ENCODE results near the gene B4GALT6. TPM values are rescaled to one million over a fixed set of nuclear protein-coding genes. Genes with fewer than 3 reads are reported as not detected.

Gene B4GALT6
- total and polyA plus RNA-seq, 9 of the 15 experiments (the other 6 are each of a cell fraction or from before 2014, with no cell fraction given), result 0.03 to 0.27 (median 0.08) TPM

- TF ChIP-seq TFE3 (CRISPR knock-in tag; IDR thresholded peaks at IDR 0.05), result no peak
- TF ChIP-seq HLTF (IDR thresholded peaks at IDR 0.05), result no peak
- no peak for TF ChIP-seq NELFE (IDR thresholded peaks at IDR 0.05; ENCODE audit: insufficient read depth, insufficient read length)
- no peak for TF ChIP-seq DACH1 (IDR thresholded peaks at IDR 0.05; ENCODE audit: partially characterized antibody)
Measured at GRCh38 chr18:31634331-31634713, 50.1 kb downstream of the B4GALT6 start (continued).

GRCh38 chr18:31633392-31634330, 50.7 kb downstream of the B4GALT6 start:
- no peak overlapping the region for H2AFZ ChIP-seq (ENCODE audit: low read depth, low read length)
- H3K9me1 ChIP-seq (ENCODE audit: control insufficient read depth, insufficient read depth, low read length), result no peaks in the 10 kb centered on the region
- ChIA-PET CTCF (ENCODE audit: low intra/inter-chr PET ratio) (no interaction called here), POLR2A (interaction anchor here (1.6 kb wide), 1 partner anchor 8 kb away, joined by 3 read pairs; no protein-coding TSS in a partner anchor)
- H3K27me3 ChIP-seq (ENCODE audit: control insufficient read depth in 2 of 2, insufficient read depth in 2 of 2, low read length in 2 of 2), result peaks cover 0 to 6% of the 10 kb centered on the region in 2 experiments; a peak in 1 of 5 replicates
- no peak overlapping the region for H3K27ac ChIP-seq (ENCODE audit: extremely low read depth, low read depth, low read length)
- in situ Hi-C loops (cut with MboI) (no loop called here), intact Hi-C loops (cut with micrococcal nuclease) (loop anchor here (10.0 kb wide), 1 partner anchor 191 kb away; no protein-coding TSS in a partner anchor)
- FAIRE-seq, result no peak
- WGBS (ENCODE audit: insufficient coverage, low coverage, missing lambda C conversion rate), result 2% methylated on average over 10 of the region's 10 CpGs
- ATAC-seq, result peak; percentile 62
- no peaks in the 10 kb centered on the region for H3K9me3 ChIP-seq (replicated peaks; ENCODE audit: control insufficient read depth, insufficient read depth, low read depth, low read length)
- no peak overlapping the region for H3K4me3 ChIP-seq
- BruUV-seq (replicated peaks), result no TSS peak
- H3K36me3 ChIP-seq (ENCODE audit: control insufficient read depth, insufficient read depth, low read length), result no peaks in the 10 kb centered on the region
- H4K20me1 ChIP-seq (replicated peaks; ENCODE audit: control insufficient read depth, insufficient read depth, low read length), result no peaks in the 10 kb centered on the region
- H3K4me2 ChIP-seq (ENCODE audit: insufficient read depth, low read length), result no peak overlapping the region
- DNase-seq (ENCODE audit: extremely low read depth in 1 of 4, low spot score in 3 of 4), result peak in 1 of 4 experiments; percentile 26
- H3K4me1 ChIP-seq (replicated peaks in 1 of 2; ENCODE audit: control insufficient read depth in 2 of 2, insufficient read depth in 2 of 2, low read length in 2 of 2), result no peaks in the 10 kb centered on the region; a peak in 2 of 5 replicates
- no peak overlapping the region for H3K9ac ChIP-seq (ENCODE audit: insufficient read depth in 1 of 2, low read depth in 2 of 2, low read length in 2 of 2)
- no peaks in the 10 kb centered on the region for H3K79me2 ChIP-seq (ENCODE audit: control insufficient read depth, insufficient read depth, low read length)
- TF ChIP-seq FOXO4 (CRISPR knock-in tag; IDR thresholded peaks at IDR 0.05) (no peak), TEAD4 (IDR thresholded peaks at IDR 0.05; ENCODE audit: low read length) (0 out of 2 replicates have a peak, but pooled peaks have one; percentile 11), TEAD4 (CRISPR knock-in tag; IDR thresholded peaks at IDR 0.05; ENCODE audit: borderline replicate concordance) (no peak), PURB (CRISPR knock-in tag; IDR thresholded peaks at IDR 0.05; ENCODE audit: low read depth) (no peak), ELF4 (CRISPR knock-in tag; IDR thresholded peaks at IDR 0.05) (no peak), HCFC1 (IDR thresholded peaks at IDR 0.05; ENCODE audit: low read depth, low read length) (no peak), MAZ (CRISPR knock-in tag; conservative IDR thresholded peaks at IDR 0.05 in 1 of 2, IDR thresholded peaks at IDR 0.05 in 1 of 2) (no peak), RBM39 (optimal IDR thresholded peaks at IDR 0.05; ENCODE audit: low read depth, low read length) (no peak), ZNF232 (CRISPR knock-in tag; IDR thresholded peaks at IDR 0.05) (no peak), MEIS2 (IDR thresholded peaks at IDR 0.05; ENCODE audit: partially characterized antibody) (peak; percentile 50), DMBX1 (CRISPR knock-in tag; IDR thresholded peaks at IDR 0.05; ENCODE audit: borderline replicate concordance) (no peak; the same call in 1 of the 2 replicates), VEZF1 (CRISPR knock-in tag; IDR thresholded peaks at IDR 0.05) (no peak)
